SH-SY5Y (cell line): Measurements from ENCODE around the gene SERPINH1.

ENCODE experiments used
- GATA2 ChIP-seq: IDR thresholded peaks from 2 replicates; pipeline ENCODE4 v1.6.1; 2011; ENCODE audit warnings: mild to moderate bottlenecking, low read depth, low read length
- GATA3 ChIP-seq: IDR thresholded peaks from 2 replicates; pipeline ENCODE4 v1.6.1; 2011; ENCODE audit warnings: low read depth, mild to moderate bottlenecking, low read length, moderate library complexity

GRCh38 chr11:75535071-75535470, 27.0 kb upstream of the SERPINH1 start:
- TF ChIP-seq GATA2 = no peak
- TF ChIP-seq GATA3 = no peak
